ACC112 (cell line): Measurements from ENCODE around the gene NOD2.

Source experiments
- H2AFZ ChIP-seq: fragments of 200-600 bp; sonication (generic); one replicate; pipeline ENCODE4 v1.6.0; 2017; ENCODE audit warnings: antibody characterized with exemption, low read length; ENCODE audit not compliant: unreplicated experiment
- H3K27ac ChIP-seq: fragments of 200-600 bp; sonication (generic); 2 replicates; pipeline ENCODE4 v1.5.1; 2014; ENCODE audit warnings: low read depth, mild to moderate bottlenecking, antibody characterized with exemption, low read length, moderate library complexity
- H3K27me3 ChIP-seq: fragments of 200-600 bp; sonication (generic); 2 replicates; pipeline ENCODE4 v1.6.1; 2014; ENCODE audit warnings: mild to moderate bottlenecking, antibody characterized with exemption, low read length, moderate library complexity, mixed read lengths; ENCODE audit not compliant: insufficient read depth
- H3K36me3 ChIP-seq: fragments of 200-600 bp; sonication (generic); 2 replicates; pipeline ENCODE4 v1.6.1; 2016; ENCODE audit warnings: mild to moderate bottlenecking, antibody characterized with exemption, low read length, moderate library complexity, mixed read lengths; ENCODE audit not compliant: insufficient read depth
- H3K4me1 ChIP-seq: fragments of 200-600 bp; sonication (generic); one replicate; pipeline ENCODE4 v1.6.1; 2016; ENCODE audit warnings: low read length, mixed read lengths; ENCODE audit not compliant: insufficient read depth, unreplicated experiment, control insufficient read depth
- H3K4me3 ChIP-seq: fragments of 200-600 bp; sonication (generic); 2 replicates; pipeline ENCODE4 v1.5.1; 2014; ENCODE audit warnings: mild to moderate bottlenecking, low read depth, low read length
- H3K79me2 ChIP-seq: fragments of 200-600 bp; sonication (generic); one replicate; pipeline ENCODE4 v1.6.0; 2016; ENCODE audit warnings: low read length; ENCODE audit not compliant: control insufficient read depth, unreplicated experiment, insufficient read depth

Gene NOD2

DNA sequence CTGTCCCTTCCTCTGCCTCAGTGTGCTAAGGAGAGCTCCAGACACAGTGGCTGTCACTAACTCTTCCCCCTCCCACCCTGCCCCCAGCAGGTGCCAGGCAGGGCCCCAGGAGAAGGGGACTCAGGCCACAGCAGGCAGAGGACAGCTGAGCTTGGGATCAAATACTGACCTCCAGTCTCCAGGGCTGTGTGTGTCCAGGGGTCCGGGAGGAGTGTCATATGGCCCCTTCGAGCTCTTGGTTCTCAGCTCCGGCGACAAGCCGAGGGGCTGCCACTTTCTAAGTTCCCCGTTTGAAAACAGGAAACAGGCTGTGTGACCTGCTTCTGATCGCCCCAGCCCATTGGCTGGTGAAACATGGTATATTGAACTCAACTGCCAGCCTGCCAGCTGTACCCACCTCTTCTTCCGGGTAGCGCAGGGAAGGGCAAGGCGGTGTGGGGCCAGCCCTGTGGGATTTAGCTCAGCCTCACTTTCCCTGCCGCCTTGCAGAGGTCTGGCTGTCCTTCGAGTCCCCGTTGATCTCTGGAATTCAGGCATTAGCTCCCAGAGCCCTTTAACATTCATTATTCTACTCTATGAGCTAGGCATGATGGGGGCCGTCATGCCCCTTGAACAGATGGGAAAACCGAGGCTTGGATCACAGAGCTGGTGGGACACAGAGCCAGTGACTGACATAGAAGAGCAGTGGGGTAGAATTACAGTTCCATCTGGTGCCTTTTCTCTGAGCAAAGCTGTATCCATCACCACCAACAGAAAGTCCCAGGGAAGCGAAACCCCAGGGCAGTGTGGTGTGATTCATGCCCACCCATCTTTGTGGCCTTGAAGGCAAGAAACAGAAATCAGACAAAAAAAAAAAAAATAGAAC lies 12.2 kb upstream of the NOD2 start, which contains the start of gene SNX20:
SNX20 (minus strand) TSS at position 292 of the 865 bp plus-strand sequence. CDS start 3,786 bp downstream, outside the sequence.
- Histone ChIP-seq H3K79me2 (no peaks in the 10 kb centered on the region), H3K4me3 (no peak within 1 kb of the TSS), H2AFZ (no peak within 1 kb of the TSS), H3K36me3 (no peaks in the 10 kb centered on the region), H3K27me3 (peaks cover 16% of the 10 kb centered on the region), H3K27ac (no peak within 1 kb of the TSS), H3K4me1 (no peaks in the 10 kb centered on the region)

DNA sequence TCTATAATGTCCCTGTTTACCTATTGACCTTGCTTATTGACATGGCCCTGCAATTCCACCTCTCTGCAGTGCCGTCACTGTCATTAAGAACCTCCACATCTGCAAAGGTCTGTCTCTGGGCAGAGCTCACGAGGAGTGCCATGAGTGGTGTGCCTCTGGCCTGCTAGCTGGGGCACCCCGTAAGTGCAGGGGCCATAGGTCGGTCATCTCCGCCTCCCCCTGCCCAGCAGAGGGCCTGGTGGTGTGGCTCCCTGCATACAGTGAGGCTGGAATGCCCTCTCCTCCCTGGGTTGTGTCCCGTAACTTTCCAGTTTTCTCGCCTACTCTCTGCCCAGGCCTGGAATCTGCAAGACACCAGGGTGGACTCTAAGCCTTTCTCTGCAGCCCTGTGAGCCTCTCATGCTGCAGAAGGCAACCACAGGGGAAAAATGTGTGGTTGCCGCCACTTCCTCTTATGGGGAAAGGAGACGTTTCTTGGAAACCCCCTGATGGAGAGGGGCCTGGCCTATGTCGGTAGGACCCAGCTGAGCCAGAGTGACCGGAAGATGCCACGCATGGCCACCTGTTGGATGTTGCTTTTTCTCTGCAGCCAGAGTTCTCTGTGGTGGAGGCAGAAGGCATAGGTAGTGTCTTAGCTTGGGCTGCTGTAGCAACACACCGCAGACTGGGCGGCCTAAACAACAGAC lies 9.6 kb upstream of the NOD2 start:
- Histone ChIP-seq H3K4me3 (no peak overlapping the region), H3K4me1 (no peaks in the 10 kb centered on the region)

DNA sequence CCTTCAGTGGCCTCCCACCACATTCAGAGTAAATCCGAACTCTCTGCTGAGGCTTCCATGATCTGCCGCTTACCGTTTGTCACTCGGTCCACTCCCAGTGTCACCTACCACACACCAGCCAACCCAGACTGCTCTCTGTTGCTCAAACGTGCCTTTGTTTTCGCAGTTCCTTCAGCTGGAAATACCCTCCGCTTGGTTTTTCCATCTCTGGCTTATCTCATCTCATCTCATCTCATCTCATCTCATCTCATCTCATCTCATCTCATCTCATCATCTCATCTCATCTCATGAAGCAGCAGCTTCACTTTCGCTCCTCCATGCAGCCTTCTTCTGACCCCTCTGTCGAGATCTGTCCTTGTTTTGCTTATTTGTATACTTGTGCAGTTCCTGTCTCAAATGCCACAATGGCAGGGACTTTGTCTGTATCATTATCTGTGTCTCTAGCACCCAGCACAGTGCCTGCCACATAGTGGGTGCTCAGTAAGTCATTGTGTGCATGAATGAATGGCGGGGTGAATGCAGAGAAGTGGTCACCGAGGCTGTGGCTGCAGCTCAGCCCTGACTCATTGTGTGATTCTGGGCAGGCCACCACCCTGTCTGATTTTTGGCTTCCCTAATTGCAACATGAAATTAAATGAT lies 8.5 kb upstream of the NOD2 start:
- Histone ChIP-seq H3K79me2 (no peaks in the 10 kb centered on the region), H3K27ac (no peak overlapping the region), H3K27me3 (peaks cover 45% of the 10 kb centered on the region), H3K4me3 (no peak overlapping the region), H2AFZ (no peak overlapping the region), H3K36me3 (no peaks in the 10 kb centered on the region), H3K4me1 (no peaks in the 10 kb centered on the region)

More for the DNA sequence above, 9.6 kb upstream of the NOD2 start:
- no peak overlapping the region for H2AFZ ChIP-seq
- H3K27me3 ChIP-seq: peaks cover 37% of the 10 kb centered on the region
- no peak overlapping the region for H3K27ac ChIP-seq
- H3K36me3 ChIP-seq: no peaks in the 10 kb centered on the region
- H3K79me2 ChIP-seq: no peaks in the 10 kb centered on the region

DNA sequence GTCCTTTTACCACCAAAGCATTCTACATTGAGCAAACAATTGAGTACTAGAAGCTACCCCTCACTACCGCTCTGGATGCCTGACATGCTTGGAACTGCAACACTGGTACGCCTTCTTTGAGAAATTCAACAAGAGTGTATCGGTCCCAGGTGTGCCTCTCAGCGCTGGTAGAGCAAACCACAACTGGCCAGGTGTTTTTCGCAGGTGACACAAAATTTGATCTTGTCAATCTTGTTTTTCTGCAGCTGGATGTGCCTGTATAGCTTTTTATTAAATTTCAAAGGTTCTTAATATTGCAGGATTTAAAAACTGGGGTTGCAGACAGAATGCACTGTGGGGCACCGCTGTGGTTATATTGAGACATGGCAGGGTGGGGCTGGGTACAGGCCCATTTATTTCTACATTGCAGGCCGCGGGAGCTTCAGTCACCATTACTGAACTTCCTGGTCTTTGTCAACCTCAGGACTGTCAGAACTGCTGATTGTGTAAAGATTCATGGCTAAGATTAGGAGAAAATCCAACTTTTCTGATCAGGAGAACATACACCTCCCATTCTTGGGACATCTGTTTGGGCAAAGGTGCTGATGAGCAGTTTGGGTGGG lies 7.8 kb upstream of the NOD2 start:
- H2AFZ ChIP-seq: no peak overlapping the region
- no peak overlapping the region for H3K4me3 ChIP-seq
- H3K36me3 ChIP-seq: no peaks in the 10 kb centered on the region
- no peaks in the 10 kb centered on the region for H3K79me2 ChIP-seq
- no peak overlapping the region for H3K27ac ChIP-seq
- H3K27me3 ChIP-seq: peaks cover 48% of the 10 kb centered on the region
- H3K4me1 ChIP-seq: no peaks in the 10 kb centered on the region

DNA sequence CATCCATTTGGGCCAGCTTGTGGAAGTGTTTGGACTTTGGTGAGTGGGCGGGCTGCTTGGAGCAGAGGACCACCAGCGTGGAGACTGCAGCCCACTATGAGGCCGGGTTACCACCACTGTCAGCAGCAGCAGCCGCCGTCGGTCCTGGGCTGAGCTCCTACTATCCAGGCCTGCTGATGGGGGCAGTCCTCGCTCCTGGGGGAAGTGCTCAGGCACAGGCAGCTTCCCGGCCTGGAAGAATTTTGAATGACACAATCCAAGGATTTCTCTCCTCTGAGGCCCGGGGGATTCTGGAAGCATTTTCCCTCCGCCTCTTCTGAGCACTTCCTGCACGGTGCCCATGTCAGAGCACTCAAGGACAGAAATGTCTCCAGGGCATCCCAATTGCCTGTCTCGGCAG lies 5.3 kb upstream of the NOD2 start:
- H2AFZ ChIP-seq: no peak overlapping the region
- H3K27ac ChIP-seq: no peak overlapping the region
- H3K27me3 ChIP-seq: peaks cover 48% of the 10 kb centered on the region
- no peak overlapping the region for H3K4me3 ChIP-seq
- no peaks in the 10 kb centered on the region for H3K79me2 ChIP-seq
- H3K4me1 ChIP-seq: no peaks in the 10 kb centered on the region
- no peaks in the 10 kb centered on the region for H3K36me3 ChIP-seq

DNA sequence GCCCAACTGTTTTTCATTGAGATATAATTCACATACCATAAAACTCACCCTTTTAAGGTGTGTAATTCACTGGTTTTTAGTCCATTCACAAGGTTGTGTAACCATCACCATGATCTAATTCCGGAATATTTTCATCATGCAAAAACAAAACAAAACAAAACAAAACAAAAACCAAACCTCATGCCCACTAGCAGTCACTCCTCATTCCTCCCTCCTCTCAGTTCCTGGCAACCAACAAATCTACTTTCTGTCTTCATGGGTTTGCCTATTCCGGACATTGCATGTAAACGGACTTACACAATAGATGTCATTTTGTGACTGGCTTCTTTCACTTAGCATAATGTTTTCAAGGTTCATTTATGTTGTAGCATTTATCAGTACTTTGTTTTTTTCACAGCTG lies 4.5 kb upstream of the NOD2 start:
- H3K36me3 ChIP-seq: no peaks in the 10 kb centered on the region

DNA sequence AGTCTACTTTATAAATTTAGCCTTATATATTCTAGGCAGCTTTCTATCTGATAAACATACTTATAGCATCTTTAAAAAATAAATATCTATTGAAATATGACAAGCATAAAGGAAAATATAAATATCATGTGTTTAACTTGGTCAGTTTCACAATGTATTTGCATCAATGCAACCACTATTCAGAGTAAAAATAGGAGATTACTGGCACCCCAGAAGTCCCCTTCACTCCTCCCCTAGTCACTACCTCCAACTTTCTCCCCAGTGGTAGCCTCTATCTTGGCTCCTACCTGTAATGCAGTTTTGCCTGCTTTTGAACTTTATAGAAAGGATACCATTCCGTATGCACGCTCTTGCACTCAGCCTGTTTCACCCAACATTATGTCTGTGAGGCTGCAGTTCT lies 3.2 kb upstream of the NOD2 start:
- Histone ChIP-seq H3K27ac (no peak overlapping the region), H3K79me2 (no peaks in the 10 kb centered on the region), H2AFZ (no peak overlapping the region), H3K4me1 (no peaks in the 10 kb centered on the region), H3K4me3 (no peak overlapping the region), H3K27me3 (peaks cover 56% of the 10 kb centered on the region), H3K36me3 (no peaks in the 10 kb centered on the region)

More for the DNA sequence above, 4.5 kb upstream of the NOD2 start:
- Histone ChIP-seq H3K4me3 (no peak overlapping the region), H3K27me3 (peaks cover 47% of the 10 kb centered on the region), H3K4me1 (no peaks in the 10 kb centered on the region), H3K27ac (no peak overlapping the region), H2AFZ (no peak overlapping the region), H3K79me2 (no peaks in the 10 kb centered on the region)

DNA sequence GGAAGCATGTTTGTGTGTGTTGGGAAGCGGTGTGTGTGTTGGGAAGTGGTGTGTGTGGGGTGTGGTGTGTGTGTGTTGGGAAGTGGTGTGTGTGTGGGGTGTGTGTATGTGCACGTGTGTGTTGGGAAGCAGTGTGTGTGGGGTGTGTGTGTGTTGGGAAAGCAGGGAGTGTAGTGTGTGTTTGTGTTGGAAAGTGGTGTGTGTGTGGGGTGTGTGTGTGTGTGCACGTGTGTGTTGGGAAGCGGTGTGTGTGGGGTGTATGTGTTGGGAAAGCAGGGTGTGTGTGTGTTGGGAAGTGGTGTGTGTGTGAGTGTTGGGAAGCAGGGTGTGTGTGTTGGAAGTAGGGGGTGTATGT lies 785 bp upstream of the NOD2 start:
- Histone ChIP-seq H3K27me3 (peaks cover 36% of the 10 kb centered on the region), H3K4me1 (peaks cover 11% of the 10 kb centered on the region), H3K79me2 (no peaks in the 10 kb centered on the region), H2AFZ (no peak overlapping the region), H3K27ac (no peak overlapping the region), H3K36me3 (no peaks in the 10 kb centered on the region), H3K4me3 (no peak overlapping the region)

DNA sequence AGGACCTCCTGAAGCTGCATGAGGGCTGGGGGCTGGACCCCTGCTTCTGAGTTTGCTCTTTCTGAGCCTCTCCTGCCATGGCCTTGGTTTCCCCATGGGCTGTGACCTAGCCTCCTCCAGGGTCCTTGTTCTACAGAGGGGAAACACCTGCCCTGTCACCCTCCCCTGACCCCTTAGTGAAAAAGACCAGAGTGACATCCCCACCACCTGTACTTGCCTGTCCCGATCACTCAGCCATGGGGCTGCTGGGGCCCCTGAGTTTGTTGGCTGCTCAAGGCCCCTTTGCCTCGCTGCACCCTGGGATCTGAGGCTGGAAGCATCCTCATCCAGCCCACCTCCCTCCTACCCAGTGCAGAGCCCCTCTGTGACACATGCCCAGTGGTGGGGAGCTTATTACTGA lies 800 bp downstream of the NOD2 start:
- Histone ChIP-seq H3K27ac (no peak overlapping the region), H3K36me3 (no peaks in the 10 kb centered on the region), H3K4me3 (no peak overlapping the region), H2AFZ (no peak overlapping the region), H3K79me2 (no peaks in the 10 kb centered on the region), H3K27me3 (peaks cover 24% of the 10 kb centered on the region), H3K4me1 (peaks cover 12% of the 10 kb centered on the region)
